Vagina (tissue), 2 donors: ENCODE results near the gene STARD10. TPM values are rescaled to one million over a fixed set of nuclear protein-coding genes. Genes with fewer than 3 reads are reported as not detected.

Experiments used
- DNase-seq, 2 donors: peaks; one replicate each; pipeline ENCODE4 v3.0.0-alpha.2; 2017; ENCODE audit errors: extremely low spot score in 2 of 2
- H3K27ac ChIP-seq: fragments of 200-600 bp; sonication (generic); one replicate; pipeline ENCODE4 v1.5.1; 2019
- H3K27me3 ChIP-seq: fragments of 200-600 bp; sonication (generic); one replicate; pipeline ENCODE4 v1.5.1; 2019
- H3K36me3 ChIP-seq, 2 donors: fragments of 200-600 bp; sonication (generic); one replicate each; pipeline ENCODE4 v1.5.1; 2017 to 2019
- H3K4me1 ChIP-seq: fragments of 200-600 bp; sonication (generic); one replicate; pipeline ENCODE4 v1.5.1; 2019
- H3K4me3 ChIP-seq, 2 donors: fragments of 200-600 bp; sonication (generic); 1 replicate in 1 of 2; 2 replicates in 1 of 2; pipeline ENCODE4 v1.5.1; 2016 to 2019
- H3K9me3 ChIP-seq: fragments of 200-600 bp; sonication (generic); one replicate; pipeline ENCODE4 v1.5.1; 2019
- CTCF ChIP-seq, 3 experiments: fragments of 450-650 bp in 2 of 3; fragments of 200-600 bp in 1 of 3; sonication (generic) in 1 of 3; IDR thresholded peaks; one replicate each; pipeline ENCODE4 v1.5.1; 2017 to 2019; ENCODE audit warnings: antibody characterized with exemption in 3 of 3, mild to moderate bottlenecking in 2 of 3, moderate library complexity in 2 of 3
- POLR2A ChIP-seq, 2 donors: fragments of 450-650 bp; IDR thresholded peaks; one replicate each; pipeline ENCODE4 v1.6.1; 2017; ENCODE audit warnings: antibody characterized with exemption in 2 of 2, mild to moderate bottlenecking in 2 of 2, moderate library complexity in 2 of 2
- POLR2AphosphoS5 ChIP-seq, 2 donors: sonication (generic); formaldehyde crosslinking; IDR thresholded peaks; one replicate each; pipeline ENCODE4 v1.9.0; 2017; ENCODE audit warnings: antibody characterized with exemption in 2 of 2, mild to moderate bottlenecking in 2 of 2, low read depth in 1 of 2; ENCODE audit not compliant: insufficient read depth in 1 of 2
- intact Hi-C: fragments of 100-400 bp; cut with DNase I; formaldehyde crosslinking; loops from one replicate; pipeline ENCODE4 v1.15.1; 2023
- microRNA-seq: library from miRNA; unstranded; fragments of <30 nt; microRNA quantifications from one replicate; pipeline ENCODE4, GENCODE V29; 2017; ENCODE audit warnings: borderline number of aligned reads, borderline replicate concordance
- small RNA-seq: library from RNA; depleted of rRNA; stranded (forward); fragments of <200 nt; gene quantifications from one replicate; pipeline ENCODE3, GENCODE V24; 2016
- total RNA-seq: library from RNA; depleted of rRNA; stranded (reverse); fragments of >200 nt; gene quantifications from one replicate; pipeline ENCODE4 v1.2.3, GENCODE V29; 2016

STARD10 gene
- total RNA-seq, 1 donor from 2014 or later, result 75.9 TPM

GRCh38 chr11:72705442-72706365 lies 88.1 kb downstream of the STARD10 start:
- DNase-seq, result no peak
- peaks cover 33% of the 10 kb centered on the region for H3K4me1 ChIP-seq
- H3K36me3 ChIP-seq, result peaks cover 0 to 70% of the 10 kb centered on the region in 2 donors
- no peak overlapping the region for H3K4me3 ChIP-seq
- TF ChIP-seq POLR2AphosphoS5 (IDR thresholded peaks at IDR 0.05; ENCODE audit: insufficient read depth in 1 of 2, low read depth in 1 of 2) (no peak), POLR2A (IDR thresholded peaks at IDR 0.05) (no peak), CTCF (IDR thresholded peaks at IDR 0.05) (no peak)
- intact Hi-C loops, result no loop called here
- no peak overlapping the region for H3K27ac ChIP-seq
- no peaks in the 10 kb centered on the region for H3K9me3 ChIP-seq
- no peaks in the 10 kb centered on the region for H3K27me3 ChIP-seq

- H3K4me3 ChIP-seq, result no peak overlapping the region
- no peak for DNase-seq
- TF ChIP-seq POLR2AphosphoS5 (IDR thresholded peaks at IDR 0.05; ENCODE audit: insufficient read depth in 1 of 2, low read depth in 1 of 2), result no peak
- no peak for TF ChIP-seq POLR2A (IDR thresholded peaks at IDR 0.05)
- TF ChIP-seq CTCF (IDR thresholded peaks at IDR 0.05), result no peak
- H3K9me3 ChIP-seq, result no peaks in the 10 kb centered on the region
- intact Hi-C loops, result no loop called here
- H3K36me3 ChIP-seq, result peaks cover 0 to 68% of the 10 kb centered on the region in 2 donors
- H3K4me1 ChIP-seq, result peaks cover 40% of the 10 kb centered on the region
- H3K27ac ChIP-seq, result peak overlapping the region; percentile 81
- no peaks in the 10 kb centered on the region for H3K27me3 ChIP-seq
Measured at GRCh38 chr11:72704783-72705265, 89.0 kb downstream of the STARD10 start.

Small RNAs within 50 kb of the gene (microRNA-seq; reads per million reads assigned to microRNA genes)
- not detected for gene MIR4692

Small RNAs within 50 kb of the gene (small RNA-seq; reads per million reads assigned to genes)
- gene MIR4692 (not detected), gene RF00019 (not detected)

Other genes starting within 250 kb of the STARD10 start
- gene PDE2A, start 119.6 kb downstream of the STARD10 start, total RNA-seq, result 57.0 TPM
- gene ARAP1, start 41.6 kb downstream of the STARD10 start, total RNA-seq, result 59.2 TPM
- gene ATG16L2, start 20.4 kb upstream of the STARD10 start, total RNA-seq, result 32.2 TPM